Effector memory CD4-positive, alpha-beta T cell (primary cell): Measurements from ENCODE around the gene SLC26A11.

ENCODE experiments used
- DNase-seq, 3 donors: peaks; one replicate each; pipeline ENCODE4 v3.0.0-alpha.2; 2020
- H3K27ac ChIP-seq: 2 replicates; pipeline ENCODE4 v1.7.0; 2013; ENCODE audit warnings: mild to moderate bottlenecking, low read length, moderate library complexity; ENCODE audit not compliant: insufficient read depth, poor library complexity, severe bottlenecking
- H3K27me3 ChIP-seq: replicated peaks from 2 replicates; pipeline ENCODE4 v1.7.0; 2013; ENCODE audit warnings: mild to moderate bottlenecking, low read length; ENCODE audit not compliant: insufficient read depth, control insufficient read depth, poor library complexity, severe bottlenecking
- H3K36me3 ChIP-seq: 2 replicates; pipeline ENCODE4 v1.7.0; 2013; ENCODE audit warnings: mild to moderate bottlenecking, low read length, moderate library complexity; ENCODE audit not compliant: control insufficient read depth, insufficient read depth
- H3K4me1 ChIP-seq: 2 replicates; pipeline ENCODE4 v1.7.0; 2013; ENCODE audit warnings: low read length, mild to moderate bottlenecking; ENCODE audit not compliant: control insufficient read depth, insufficient read depth, poor library complexity, severe bottlenecking
- H3K4me3 ChIP-seq: 2 replicates; pipeline ENCODE4 v1.7.0; 2013; ENCODE audit warnings: low read length, low read depth, mild to moderate bottlenecking; ENCODE audit not compliant: insufficient read depth, poor library complexity, severe bottlenecking
- H3K9me3 ChIP-seq: 2 replicates; pipeline ENCODE4 v1.7.0; 2013; ENCODE audit warnings: mild to moderate bottlenecking, low read length, moderate library complexity; ENCODE audit not compliant: control insufficient read depth

The SLC26A11 gene

DNA sequence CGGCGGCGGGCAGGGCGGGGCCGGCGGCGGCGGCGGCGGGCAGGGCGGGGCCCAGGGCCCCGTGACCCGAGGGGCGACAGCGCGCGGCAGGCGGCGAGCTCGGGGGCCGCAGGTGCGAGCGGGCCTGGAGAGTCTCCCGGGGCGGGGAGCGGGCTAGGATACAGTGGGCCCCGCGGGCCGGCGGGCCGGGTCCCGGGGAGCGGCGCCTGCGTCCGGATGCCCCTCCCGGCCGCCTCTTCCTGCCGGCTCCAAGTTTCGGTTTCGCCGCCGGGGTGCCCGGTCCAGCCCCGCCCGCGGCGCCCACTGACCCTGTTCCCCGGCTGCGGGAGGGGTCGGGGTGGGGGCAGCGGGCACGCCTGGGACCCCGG, 40.5 kb downstream of the SLC26A11 start, which contains the start of gene RNF213:
RNF213 (plus strand) TSS at position 62 of the 368 bp plus-strand sequence. CDS start 2,830 bp downstream, outside the sequence.
- Histone ChIP-seq H3K4me1 (peaks cover 35% of the 10 kb centered on the region), H3K4me3 (peak within 1 kb of the TSS; percentile 74)
- peak; percentile 35 to 54 (median 36) for DNase-seq

DNA sequence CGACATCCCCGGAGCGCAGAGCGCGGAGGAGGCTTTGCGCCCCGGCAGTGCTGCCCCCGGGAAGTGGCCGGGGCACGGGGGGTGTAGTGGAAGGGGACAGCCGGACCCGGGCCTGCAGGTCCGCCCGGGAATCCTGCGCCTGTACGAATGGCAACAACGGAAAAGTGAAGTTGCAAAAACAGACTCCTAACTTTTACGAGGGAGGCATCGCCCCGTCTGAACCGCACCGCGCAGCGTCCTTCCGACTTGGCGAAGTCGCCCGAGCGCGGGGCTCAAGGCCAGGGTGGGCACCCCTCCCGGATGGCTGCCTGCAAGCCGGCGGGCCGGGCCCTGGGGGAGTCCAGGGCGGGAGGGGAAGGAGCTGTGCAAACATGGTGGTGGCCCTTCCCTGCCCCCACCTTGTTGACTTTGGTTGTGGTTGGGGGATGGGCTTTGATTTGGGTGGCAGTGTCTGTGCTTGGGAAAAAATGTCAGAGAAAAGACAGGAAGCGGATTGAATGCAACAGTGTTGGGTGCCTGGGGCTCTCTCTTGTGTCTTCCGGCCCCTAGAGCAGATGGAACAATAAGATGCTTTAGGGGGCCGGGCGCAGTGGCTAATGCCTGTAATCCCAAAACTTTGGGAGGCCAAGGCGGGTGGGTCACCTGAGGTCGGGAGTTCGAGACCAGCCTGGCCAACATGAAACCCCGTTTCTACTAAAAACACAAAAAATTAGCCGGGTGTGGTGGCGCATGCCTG, 41.1 kb downstream of the SLC26A11 start:
- peak; percentile 45 to 62 (median 60) for DNase-seq
- Histone ChIP-seq H3K27me3 (no peaks in the 10 kb centered on the region), H3K4me3 (peak overlapping the region; percentile 74), H3K4me1 (peaks cover 40% of the 10 kb centered on the region), H3K27ac (peak overlapping the region; percentile 88), H3K36me3 (peaks cover 4% of the 10 kb centered on the region), H3K9me3 (no peaks in the 10 kb centered on the region)

More for the DNA sequence above, 40.5 kb downstream of the SLC26A11 start, which contains the start of gene RNF213:
- H3K9me3 ChIP-seq, result no peaks in the 10 kb centered on the region
- peaks cover 1% of the 10 kb centered on the region for H3K36me3 ChIP-seq
- H3K27me3 ChIP-seq, result no peaks in the 10 kb centered on the region
- peak within 1 kb of the TSS; percentile 88 for H3K27ac ChIP-seq

DNA sequence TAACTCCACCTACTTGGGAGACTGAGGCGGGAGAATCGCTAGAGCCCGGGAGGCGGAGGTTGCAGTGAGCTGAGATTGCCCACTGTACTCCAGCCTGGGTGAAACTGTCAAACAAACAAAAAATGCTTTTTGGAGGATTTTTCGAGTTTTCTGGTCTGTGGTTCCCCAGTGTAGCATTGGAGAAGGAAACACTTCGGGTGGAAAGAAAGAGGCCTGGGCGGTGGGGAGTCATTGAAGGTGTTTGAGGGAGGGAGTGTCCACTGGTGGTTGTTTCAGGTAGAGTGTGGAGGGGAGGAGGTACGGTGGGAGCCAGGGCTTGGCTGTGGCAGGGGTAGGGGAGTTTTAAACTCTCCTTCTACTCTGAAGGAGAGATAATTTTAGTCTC, 41.7 kb downstream of the SLC26A11 start:
- Histone ChIP-seq H3K4me3 (peak overlapping the region; percentile 74), H3K27ac (peak overlapping the region; percentile 88), H3K27me3 (no peaks in the 10 kb centered on the region), H3K36me3 (peaks cover 4% of the 10 kb centered on the region), H3K4me1 (peaks cover 43% of the 10 kb centered on the region), H3K9me3 (no peaks in the 10 kb centered on the region)
- DNase-seq, result no peak

DNA sequence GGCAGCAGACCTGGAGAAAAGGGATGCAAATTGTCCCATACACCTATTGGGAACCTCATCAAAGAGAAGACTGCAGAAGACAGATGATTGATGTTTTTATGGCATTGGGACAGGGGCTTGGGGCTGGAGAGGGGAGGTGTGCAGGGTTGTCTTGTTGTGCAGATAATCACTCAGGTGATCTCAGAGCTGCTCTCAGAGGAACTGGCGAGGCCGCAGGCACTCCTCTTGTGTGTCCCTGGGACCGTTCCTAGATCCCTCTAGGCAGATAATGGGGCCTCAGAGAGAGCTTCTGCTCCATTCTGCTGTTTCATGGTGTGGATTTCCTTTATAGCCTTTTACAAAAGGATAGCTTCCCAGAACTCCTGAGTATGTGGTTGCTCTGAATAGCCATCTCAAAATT, 42.1 kb downstream of the SLC26A11 start:
- H3K27ac ChIP-seq, result peak overlapping the region; percentile 88
- peaks cover 44% of the 10 kb centered on the region for H3K4me1 ChIP-seq
- H3K4me3 ChIP-seq, result peak overlapping the region; percentile 77
- H3K27me3 ChIP-seq, result no peaks in the 10 kb centered on the region
- no peak for DNase-seq
- H3K9me3 ChIP-seq, result no peaks in the 10 kb centered on the region
- H3K36me3 ChIP-seq, result peaks cover 4% of the 10 kb centered on the region

DNA sequence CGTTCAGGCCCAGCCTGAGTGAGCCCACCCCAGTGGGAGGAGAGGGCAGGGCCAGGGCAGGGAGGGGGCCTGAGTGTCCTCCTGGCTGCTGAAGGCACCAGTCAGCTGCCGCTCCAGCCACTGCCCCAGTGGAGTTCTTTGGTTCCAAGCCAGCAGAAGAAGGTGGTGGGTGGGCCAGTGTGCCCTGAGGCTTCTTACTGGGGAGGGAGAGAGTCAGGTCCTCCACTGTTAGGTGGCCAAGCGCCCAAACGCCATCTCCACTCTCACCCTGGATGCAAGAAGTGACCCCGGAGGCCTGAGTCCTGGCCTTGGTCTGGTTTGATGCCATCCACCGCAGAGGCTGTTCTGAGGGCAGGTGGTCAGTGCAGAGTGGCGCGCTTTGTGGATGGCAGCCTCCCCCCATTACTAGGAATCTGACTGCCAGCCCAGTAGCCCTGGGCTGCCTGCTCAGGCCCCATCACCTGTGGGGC, 42.6 kb downstream of the SLC26A11 start:
- Histone ChIP-seq H3K4me1 (peaks cover 47% of the 10 kb centered on the region), H3K27me3 (no peaks in the 10 kb centered on the region), H3K36me3 (peaks cover 9% of the 10 kb centered on the region), H3K27ac (peak overlapping the region; percentile 88), H3K9me3 (no peaks in the 10 kb centered on the region), H3K4me3 (peak overlapping the region; percentile 77)
- no peak for DNase-seq

DNA sequence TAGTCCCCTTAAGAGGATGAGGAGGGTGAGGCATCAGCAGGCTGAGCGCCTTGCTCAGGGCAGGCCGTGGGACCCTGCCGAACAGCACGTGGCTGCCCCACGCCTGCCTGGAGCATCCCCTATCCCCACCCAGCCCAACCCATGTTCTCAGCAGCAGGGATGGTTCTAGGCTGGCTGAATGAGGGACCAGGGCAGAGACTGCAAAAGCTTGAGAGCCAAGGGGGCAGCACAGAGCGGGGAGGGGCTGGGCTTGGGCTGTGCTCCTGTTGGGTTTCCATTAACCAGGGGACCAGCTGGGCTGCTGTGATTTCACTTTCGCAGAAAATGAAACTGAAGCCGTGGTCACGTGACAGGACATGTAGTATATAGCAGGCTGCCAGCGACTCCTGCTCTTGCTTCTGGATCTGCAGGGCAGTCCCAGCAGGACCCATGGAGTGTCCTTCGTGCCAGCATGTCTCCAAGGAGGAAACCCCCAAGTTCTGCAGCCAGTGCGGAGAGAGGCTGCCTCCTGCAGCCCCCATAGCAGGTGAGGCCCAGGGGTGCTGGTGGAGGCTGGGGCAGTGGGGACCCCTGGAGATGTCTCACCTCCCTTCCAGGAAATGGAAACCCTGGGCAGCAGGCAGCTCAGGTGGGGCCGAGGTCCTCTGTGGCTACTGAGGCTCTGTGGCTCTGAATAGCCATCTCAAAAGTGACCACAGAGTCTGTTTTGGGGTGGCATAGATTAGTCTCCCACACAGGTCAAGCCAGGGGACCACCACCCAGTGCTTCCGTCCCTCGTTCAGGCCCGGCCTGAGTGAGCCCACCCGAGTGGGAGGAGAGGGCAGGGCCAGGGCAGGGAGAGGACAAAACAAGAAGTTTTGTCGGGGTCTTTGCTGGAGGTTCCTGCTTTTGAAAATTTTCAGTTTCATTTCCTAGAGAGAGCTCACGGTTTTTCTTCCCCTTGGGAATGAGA, 43.3 kb downstream of the SLC26A11 start:
- H3K27ac ChIP-seq, result peak overlapping the region; percentile 88
- peak; percentile 67 to 84 (median 71) for DNase-seq
- no peaks in the 10 kb centered on the region for H3K27me3 ChIP-seq
- H3K36me3 ChIP-seq, result peaks cover 16% of the 10 kb centered on the region
- no peaks in the 10 kb centered on the region for H3K9me3 ChIP-seq
- H3K4me1 ChIP-seq, result peaks cover 47% of the 10 kb centered on the region
- H3K4me3 ChIP-seq, result peak overlapping the region; percentile 77

DNA sequence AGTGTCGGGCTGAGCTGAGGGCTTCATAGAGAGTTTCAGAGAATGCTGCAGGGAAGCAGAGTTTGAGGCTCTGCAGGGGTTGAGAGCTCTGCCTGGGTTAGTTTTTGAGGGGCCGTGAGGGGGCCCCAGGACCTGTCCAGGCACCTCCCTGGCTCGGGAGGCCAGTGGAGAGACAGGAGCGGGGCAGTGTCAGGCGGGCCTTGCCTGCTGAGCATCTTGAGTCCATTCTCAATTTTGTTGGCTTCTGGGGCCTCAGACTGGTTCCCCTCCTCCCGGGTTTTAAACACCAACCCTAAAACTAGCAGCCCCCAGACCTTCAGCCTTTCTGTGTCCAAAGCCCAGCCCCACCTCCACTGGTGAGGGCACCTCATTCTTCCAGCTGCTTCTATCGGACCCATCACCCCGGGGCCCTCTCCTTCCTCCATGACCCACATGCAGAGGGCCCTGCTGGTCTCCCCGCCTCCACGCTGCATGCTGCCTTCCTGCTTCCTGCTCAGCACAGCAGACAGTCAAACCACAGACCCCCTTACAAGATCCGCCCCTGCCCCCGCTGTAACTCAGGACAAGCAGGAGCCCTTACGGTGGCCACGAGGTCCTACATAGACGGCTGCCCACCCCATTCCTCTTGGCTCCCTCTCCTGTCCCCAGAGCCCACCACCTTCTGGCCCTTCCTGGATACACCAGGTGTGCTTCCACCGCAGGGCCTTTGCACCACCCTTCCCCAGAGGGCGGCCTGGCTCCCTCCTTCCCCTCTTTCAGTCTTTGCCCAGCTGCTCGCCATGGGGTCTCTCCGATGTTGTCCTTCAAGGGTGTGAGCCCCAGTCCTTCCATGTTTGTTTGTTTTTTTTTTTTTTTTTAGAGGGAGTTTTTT, 44.2 kb downstream of the SLC26A11 start:
- H3K27ac ChIP-seq, result peak overlapping the region; percentile 88
- H3K9me3 ChIP-seq, result no peaks in the 10 kb centered on the region
- H3K27me3 ChIP-seq, result no peaks in the 10 kb centered on the region
- peaks cover 25% of the 10 kb centered on the region for H3K36me3 ChIP-seq
- H3K4me1 ChIP-seq, result peaks cover 47% of the 10 kb centered on the region
- peak overlapping the region; percentile 77 for H3K4me3 ChIP-seq
- DNase-seq, result peak; percentile 36 to 44 (median 37)

DNA sequence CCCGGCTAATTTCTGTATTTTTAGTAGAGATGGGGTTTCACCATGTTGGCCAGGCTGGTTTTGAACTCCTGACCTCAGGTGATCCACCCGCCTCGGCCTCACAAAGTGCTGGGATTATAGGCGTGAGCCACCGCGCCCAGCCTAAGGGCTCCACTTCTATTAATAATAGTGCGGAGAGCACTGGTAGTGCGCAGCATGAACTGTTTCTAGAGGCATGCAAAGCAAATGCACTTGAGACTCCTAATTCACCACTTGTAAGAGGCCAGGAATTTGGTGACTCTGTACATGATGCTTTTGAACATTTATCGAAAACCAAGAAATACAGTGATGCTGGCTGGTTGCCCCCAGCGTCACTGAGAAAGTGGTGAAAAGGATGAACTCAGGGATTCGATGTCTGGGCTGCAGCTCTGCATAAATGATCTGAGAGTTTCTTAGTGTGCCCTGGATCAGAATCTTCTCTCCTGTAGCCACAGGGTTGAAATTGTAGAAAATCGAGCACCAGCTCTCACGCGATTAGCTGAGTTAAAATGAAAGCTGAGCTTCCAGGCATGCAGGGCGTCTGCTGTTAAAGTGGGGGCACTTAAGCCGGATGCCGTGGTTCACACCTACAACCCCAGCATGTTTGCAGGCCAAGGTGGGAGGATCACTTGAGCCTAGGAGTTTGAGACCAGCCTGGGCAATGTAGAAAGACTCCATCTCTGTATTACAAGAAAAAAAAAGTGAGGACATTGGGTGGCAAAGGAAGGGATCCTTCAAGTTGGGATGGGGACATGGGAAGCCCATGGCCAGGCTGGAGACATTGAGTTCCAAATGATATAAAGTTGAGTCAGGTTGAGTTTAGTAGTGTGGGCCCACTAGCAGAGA, 45.2 kb downstream of the SLC26A11 start:
- H3K4me1 ChIP-seq, result peaks cover 46% of the 10 kb centered on the region
- DNase-seq, result peak; percentile 48 to 56 (median 50)
- H3K4me3 ChIP-seq, result peak overlapping the region; percentile 77
- H3K27ac ChIP-seq, result peak overlapping the region; percentile 88
- no peaks in the 10 kb centered on the region for H3K9me3 ChIP-seq
- H3K27me3 ChIP-seq, result no peaks in the 10 kb centered on the region
- H3K36me3 ChIP-seq, result peaks cover 35% of the 10 kb centered on the region
